K562 (cell line): ENCODE measurements around the gene UTS2R. TPM values are rescaled to one million over a fixed set of nuclear protein-coding genes. Genes with fewer than 3 reads are reported as not detected.

ENCODE experiments used
- ATAC-seq: fragments of 200-7000 bp; cut with Tn5 transposase; 3 replicates; pipeline ENCODE4 v1.9.1; 2020; ENCODE audit warnings: moderate library complexity
- BruUV-seq: library from RNA; stranded (reverse); fragments of 400-500 nt; replicated peaks from 2 replicates; lab custom pipeline; 2021; lab: Mats Ljungman, UMichigan
- CTCF ChIA-PET: fragments of 300-600 bp; formaldehyde crosslinking; extraction: SDS; loops from one replicate; lab custom pipeline; 2021; ENCODE audit warnings: low intra/inter-chr PET ratio; lab: Yijun Ruan, JAX
- POLR2A ChIA-PET: fragments of 300-600, 350-650 bp; sonication (Branson Sonifier 250); formaldehyde crosslinking; extraction: SDS; loops from one replicate; lab custom pipeline; 2021; ENCODE audit warnings: antibody characterized with exemption, inconsistent platforms; lab: Yijun Ruan, JAX
- DNase-seq, 4 experiments: peaks; one replicate each; pipeline versions ENCODE4 v3.0.0 to v3.0.0-alpha.2; 2011 to 2018; ENCODE audit warnings: low spot score in 3 of 4, mixed read lengths in 3 of 4; ENCODE audit errors: extremely low read depth in 1 of 4
- FAIRE-seq: peaks from 2 replicates; lab custom pipeline; 2011; peaks lifted over from hg19 to GRCh38; lab: Jason Lieb, UNC
- H2AFZ ChIP-seq: 2 replicates; pipeline ENCODE4 v1.6.0; 2011; ENCODE audit warnings: low read depth, low read length, control low read depth, inconsistent platforms
- H3K27ac ChIP-seq: fragments of 200-600 bp; 3 replicates; pipeline ENCODE4 v1.8.0; 2011; ENCODE audit warnings: low read depth, mild to moderate bottlenecking, control low read depth, inconsistent platforms, low read length, moderate library complexity, mixed read lengths; ENCODE audit errors: extremely low read depth
- H3K27me3 ChIP-seq, 2 experiments: fragments of 300-600 bp in 1 of 2; 2 replicates in 1 of 2; 3 replicates in 1 of 2; pipeline versions ENCODE4 v1.6.0 to v1.8.0; 2011; ENCODE audit warnings: inconsistent platforms in 2 of 2, low read length in 2 of 2, mild to moderate bottlenecking in 1 of 2, mixed read lengths in 1 of 2, moderate library complexity in 1 of 2; ENCODE audit not compliant: control insufficient read depth in 2 of 2, insufficient read depth in 2 of 2
- H3K36me3 ChIP-seq: fragments of 300-600 bp; 3 replicates; pipeline ENCODE4 v1.8.0; 2011; ENCODE audit warnings: mild to moderate bottlenecking, low read length, inconsistent platforms; ENCODE audit not compliant: control insufficient read depth, insufficient read depth
- H3K4me1 ChIP-seq, 2 experiments: fragments of 200-600 bp in 1 of 2; replicated peaks in 1 of 2; 2 replicates in 1 of 2; 3 replicates in 1 of 2; pipeline versions ENCODE4 v1.5.1 to v1.8.0; 2011; ENCODE audit warnings: inconsistent platforms in 2 of 2, low read length in 2 of 2, mild to moderate bottlenecking in 1 of 2, mixed read lengths in 1 of 2, moderate library complexity in 1 of 2; ENCODE audit not compliant: control insufficient read depth in 2 of 2, insufficient read depth in 2 of 2
- H3K4me2 ChIP-seq: 2 replicates; pipeline ENCODE4 v1.6.1; 2011; ENCODE audit warnings: low read length, control low read depth, inconsistent platforms, mixed read lengths; ENCODE audit not compliant: insufficient read depth
- H3K4me3 ChIP-seq: fragments of 200-600 bp; sonication (generic), shearing (Covaris generic); 2 replicates; pipeline ENCODE4 v1.5.1; 2016; ENCODE audit warnings: control low read depth, inconsistent platforms
- H3K79me2 ChIP-seq: fragments of 200-600 bp; 3 replicates; pipeline ENCODE4 v1.8.0; 2011; ENCODE audit warnings: low read length, inconsistent platforms; ENCODE audit not compliant: control insufficient read depth, insufficient read depth
- H3K9ac ChIP-seq, 2 experiments: 2 replicates each; pipeline versions ENCODE4 v1.6.0 to v1.6.1; 2011; ENCODE audit warnings: low read depth in 2 of 2, low read length in 2 of 2, control low read depth in 1 of 2, inconsistent platforms in 1 of 2, mild to moderate bottlenecking in 1 of 2, mixed read lengths in 1 of 2; ENCODE audit not compliant: insufficient read depth in 1 of 2
- H3K9me1 ChIP-seq: one replicate; pipeline ENCODE4 v1.6.0; 2011; ENCODE audit warnings: inconsistent platforms, mild to moderate bottlenecking, low read length, moderate library complexity; ENCODE audit not compliant: control insufficient read depth, insufficient read depth
- H3K9me3 ChIP-seq: replicated peaks from 2 replicates; pipeline ENCODE4 v1.5.1; 2011; ENCODE audit warnings: low read depth, low read length, inconsistent platforms; ENCODE audit not compliant: control insufficient read depth, insufficient read depth
- H4K20me1 ChIP-seq: replicated peaks from 2 replicates; pipeline ENCODE4 v1.6.1; 2011; ENCODE audit warnings: low read length, inconsistent platforms, mixed read lengths; ENCODE audit not compliant: control insufficient read depth, insufficient read depth
- CAMTA2 ChIP-seq: fragments of 250-450 bp; sonication (Bioruptor Pico); conservative IDR thresholded peaks from 2 replicates; pipeline ENCODE4 v1.5.1; 2022
- CCNT2 ChIP-seq: IDR thresholded peaks from 2 replicates; pipeline ENCODE4 v1.6.1; 2011; ENCODE audit warnings: borderline replicate concordance, low read depth, mild to moderate bottlenecking, moderate library complexity, mixed read lengths, low read length; ENCODE audit not compliant: insufficient read length; ENCODE audit errors: extremely low read depth
- ETS1 ChIP-seq: conservative IDR thresholded peaks from 2 replicates; pipeline ENCODE4 v1.6.1; 2011; ENCODE audit warnings: low read depth, mild to moderate bottlenecking, low read length; ENCODE audit not compliant: control insufficient read depth
- LEF1 ChIP-seq: fragments of 450-650 bp; IDR thresholded peaks from 2 replicates; pipeline ENCODE4 v1.6.1; 2016; ENCODE audit warnings: mild to moderate bottlenecking
- MCM5 ChIP-seq: fragments of 450-650 bp; IDR thresholded peaks from 2 replicates; pipeline ENCODE4 v1.6.1; 2016; ENCODE audit warnings: low read depth
- PHF8 ChIP-seq: fragments of 200-600 bp; sonication (generic); IDR thresholded peaks from 2 replicates; pipeline ENCODE4 v1.6.1; 2012; ENCODE audit warnings: mixed run types, mild to moderate bottlenecking, inconsistent platforms, low read length, moderate library complexity, borderline replicate concordance
- SRF ChIP-seq, 2 experiments: fragments of 250-450, 450-650 bp in 1 of 2; sonication (Bioruptor Pico) in 1 of 2; sonication (generic) in 1 of 2; formaldehyde crosslinking; IDR thresholded peaks; 2 replicates each; pipeline versions ENCODE4 v1.5.0 to v1.5.1; 2020 to 2022; ENCODE audit warnings: mild to moderate bottlenecking in 1 of 2, missing genetic modification reagents in 1 of 2
- TAF1 ChIP-seq: IDR thresholded peaks from 2 replicates; pipeline ENCODE4 v1.6.1; 2011; ENCODE audit warnings: mild to moderate bottlenecking, low read length, moderate library complexity; ENCODE audit not compliant: insufficient read depth, control insufficient read depth, severe bottlenecking; ENCODE audit errors: extremely low read depth
- ZNF561 ChIP-seq: fragments of 450-650 bp; formaldehyde crosslinking; conservative IDR thresholded peaks from 2 replicates; pipeline ENCODE4 v1.4.0; 2020; ENCODE audit warnings: mild to moderate bottlenecking, moderate library complexity
- WGBS: fragments of 100-300 bp; shearing (Covaris generic); methylation state at CpG from one replicate; pipeline ENCODE4 v1.1.6; 2016; ENCODE audit warnings: low coverage, mixed read lengths; ENCODE audit not compliant: insufficient coverage; ENCODE audit errors: missing lambda C conversion rate; 5-methylcytosine and 5-hydroxymethylcytosine counted together
- in situ Hi-C: fragments of 300-500 bp; cut with MboI; formaldehyde crosslinking; loops from 4 replicates; pipeline ENCODE4 v1.15.0; 2018; ENCODE audit warnings: inconsistent platforms, mixed read lengths
- intact Hi-C: fragments of 100-400 bp; cut with micrococcal nuclease; formaldehyde crosslinking; loops from 2 replicates; pipeline ENCODE4 v1.14.2; 2022
- polyA plus RNA-seq, 8 experiments: library from polyadenylated mRNA; depleted of rRNA in 4 of 8; stranded (reverse) in 5 of 8; unstranded in 3 of 8; fragments of >200 nt; fragmentation: Nextera tagmentation in 2 of 8; fragmentation: Illumina TruSeq in 1 of 8; extraction: Ambion mirVana in 2 of 8; extraction: Trizol in 1 of 8; gene quantifications; 2 replicates each; pipeline versions ENCODE4 v1.2.1 to v1.2.3, GENCODE V29; 2011 to 2014; ENCODE audit warnings: inconsistent platforms in 1 of 8, missing spikeins in 1 of 8
- total RNA-seq, 7 experiments: library from RNA; depleted of rRNA in 6 of 7; stranded (reverse); fragments of >200 nt in 6 of 7; fragmentation: Illumina TruSeq in 2 of 7; extraction: Trizol in 2 of 7; gene quantifications; 2 replicates each; pipeline versions ENCODE4 v1.2.1 to v1.2.3, GENCODE V29; 2011 to 2021; ENCODE audit warnings: low replicate concordance in 1 of 7

Gene UTS2R
- total and polyA plus RNA-seq, 9 of the 15 experiments (the other 6 are each of a cell fraction or from before 2014, with no cell fraction given), result 0.22 TPM; not detected in 8

- Histone ChIP-seq H3K9ac (no peak overlapping the region), H3K27ac (no peak overlapping the region), H2AFZ (no peak overlapping the region), H3K79me2 (peaks cover 9% of the 10 kb centered on the region; the same call in 2 of the 3 replicates), H3K27me3 (no peaks in the 10 kb centered on the region), H3K4me1 (peaks cover 0 to 26% of the 10 kb centered on the region in 2 experiments; a peak in 1 of 5 replicates), H3K4me3 (no peak overlapping the region), H3K4me2 (no peak overlapping the region), H3K36me3 (peaks cover 25% of the 10 kb centered on the region; the same call in 2 of the 3 replicates), H3K9me3 (no peaks in the 10 kb centered on the region), H4K20me1 (no peaks in the 10 kb centered on the region), H3K9me1 (peaks cover 5% of the 10 kb centered on the region)
- intact Hi-C loops, result no loop called here
- 87% methylated on average over 17 of the region's 21 CpGs for WGBS
- CTCF ChIA-PET, result no interaction called here
- in situ Hi-C loops, result no loop called here
- TF ChIP-seq TAF1, result no peak
- no peak for TF ChIP-seq CAMTA2
- no peak for TF ChIP-seq MCM5
- TF ChIP-seq LEF1, result no peak
- TF ChIP-seq CCNT2, result no peak
- no peak for TF ChIP-seq SRF (CRISPR knock-in tag; IDR thresholded peaks at IDR 0.05)
- no peak for TF ChIP-seq ETS1
- TF ChIP-seq ZNF561 (CRISPR knock-in tag), result no peak
- no peak for TF ChIP-seq PHF8
- FAIRE-seq, result no peak
- no TSS peak for BruUV-seq
- POLR2A ChIA-PET, result interaction anchor here (1.5 kb wide), 1 partner anchor 9 kb away, joined by 5 read pairs; no protein-coding TSS in a partner anchor
- ATAC-seq, result no peak
- no peak for DNase-seq
Measured at GRCh38 chr17:82408938-82409318, 37.4 kb downstream of the UTS2R start.
